NCI-H1048 (cell line): ENCODE data around the gene ATG2A.

Source experiments
- DNase-seq: peaks from one replicate; lab custom pipeline; 2025; lab: John Stamatoyannopoulos, UW

Gene ATG2A

DNA sequence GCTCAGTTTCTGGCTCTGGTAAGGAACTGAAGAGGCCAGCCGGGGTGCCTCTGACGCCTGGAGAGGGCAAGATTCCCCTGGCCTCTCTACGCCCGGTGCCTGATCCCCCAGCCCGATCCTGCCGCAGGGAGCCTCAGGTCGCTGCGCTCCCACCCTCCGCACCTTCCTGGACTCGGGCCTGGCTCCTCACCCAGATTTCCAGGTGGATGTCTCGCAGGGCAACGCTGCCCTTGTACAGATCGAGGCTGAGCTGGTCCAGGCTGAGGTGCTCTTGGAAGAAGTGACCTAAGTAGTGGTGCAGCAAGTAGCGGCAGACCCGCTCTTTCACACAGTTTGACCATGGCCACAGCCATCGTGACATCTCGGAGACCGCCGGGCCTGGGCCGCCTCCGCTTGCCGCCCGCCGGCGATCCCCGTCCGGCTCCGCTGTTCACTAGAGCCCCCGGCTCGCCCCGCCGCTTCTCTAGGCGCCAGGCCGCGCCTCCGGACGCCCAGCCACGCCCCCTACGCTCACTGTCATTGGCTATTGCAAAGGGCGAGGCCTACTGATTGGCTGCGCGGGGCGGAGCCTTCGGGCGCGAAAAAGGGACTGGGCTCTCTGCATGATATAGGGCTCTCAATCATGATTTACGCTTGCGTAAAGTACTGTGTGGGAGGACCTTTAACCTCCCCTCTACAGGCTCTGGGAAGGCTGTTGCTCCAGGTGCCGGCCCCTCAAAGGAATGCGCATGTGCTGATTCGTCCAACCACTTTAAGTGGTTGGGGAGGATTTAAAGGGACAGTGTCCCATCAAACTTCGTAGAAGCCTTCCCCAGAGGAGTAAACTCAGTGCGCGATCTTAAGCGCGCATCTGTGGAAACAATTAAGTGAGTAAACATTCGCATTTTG is at the start of gene ATG2A:
ATG2A (minus strand) TSS at position 435 of the 888 bp plus-strand sequence; CDS start at position 361, 74 bp downstream.
- peak; percentile 96 for DNase-seq

DNA sequence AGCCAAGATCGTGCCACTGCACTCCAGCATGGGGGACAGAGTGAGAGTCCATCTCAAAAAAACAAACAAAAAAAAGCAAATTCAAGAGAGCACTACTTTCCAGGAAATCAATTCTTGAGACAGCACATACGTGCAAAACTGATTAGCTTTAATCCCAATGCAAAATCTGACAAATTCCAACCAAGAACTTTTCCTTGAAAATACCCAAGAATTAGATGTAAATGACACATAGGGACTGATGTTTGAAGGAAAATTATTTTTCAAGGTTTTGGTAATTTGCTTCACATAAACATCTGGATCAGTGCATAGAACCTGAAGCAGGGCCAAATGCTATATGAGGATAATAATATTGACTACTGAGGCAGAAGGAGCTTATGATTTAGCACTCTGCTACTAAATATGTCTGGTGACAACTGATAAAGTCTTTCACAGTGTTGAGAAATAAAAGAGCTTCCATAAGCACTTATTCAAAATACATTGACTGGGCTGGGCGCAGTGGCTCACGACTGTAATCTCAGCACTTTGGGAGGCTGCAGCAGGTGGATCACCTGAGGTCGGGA is 46.1 kb upstream of the ATG2A start:
- DNase-seq: no peak

GRCh38 chr11:64960719-64961118 is 43.7 kb upstream of the ATG2A start:
- DNase-seq: no peak

GRCh38 chr11:64959498-64959897 is 42.5 kb upstream of the ATG2A start:
- no peak for DNase-seq

DNA sequence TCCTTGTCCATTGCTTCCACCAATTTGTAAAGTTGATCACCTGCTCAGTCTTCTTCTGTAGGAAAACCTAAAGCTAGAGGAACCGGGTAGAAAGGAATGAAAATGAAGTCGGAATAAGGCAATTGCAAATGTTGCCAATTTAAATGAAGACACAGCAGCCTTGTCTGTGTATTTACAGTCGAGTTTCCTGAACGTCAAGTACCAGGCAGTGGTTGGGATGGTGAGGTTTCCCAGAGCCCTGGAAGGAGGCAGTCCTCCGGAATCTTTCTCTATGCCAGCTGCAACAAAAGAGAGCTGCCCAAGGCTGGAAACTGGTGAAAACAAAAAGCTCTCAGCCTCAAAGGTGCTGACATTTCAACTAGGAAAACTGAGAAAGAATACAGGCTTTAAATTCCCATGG is 37.2 kb upstream of the ATG2A start:
- no peak for DNase-seq

DNA sequence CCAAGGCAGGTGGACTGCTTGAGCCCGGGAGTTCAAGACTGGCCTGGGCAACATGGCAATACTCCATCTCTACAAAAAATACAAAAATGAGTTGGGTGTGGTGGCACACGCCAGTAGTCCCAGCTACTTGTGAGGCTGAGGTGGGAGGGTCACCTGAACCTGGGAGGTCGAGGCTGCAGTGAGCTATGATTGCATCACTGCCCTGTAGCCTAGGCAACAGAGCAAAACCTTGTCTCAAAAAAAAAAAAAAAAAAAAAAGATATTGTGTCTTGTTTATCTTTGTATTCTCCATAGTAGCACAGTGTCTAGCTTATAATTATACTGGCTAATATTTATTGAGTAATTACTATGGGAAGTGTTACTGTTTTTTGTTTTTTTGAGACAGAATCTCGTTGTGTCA is 34.5 kb upstream of the ATG2A start:
- DNase-seq: no peak

- DNase-seq: no peak
Measured at GRCh38 chr11:64947208-64947814, 30.3 kb upstream of the ATG2A start.

- DNase-seq: no peak
Measured at GRCh38 chr11:64936539-64936938, 19.5 kb upstream of the ATG2A start.

- DNase-seq: no peak
Measured at GRCh38 chr11:64935359-64936081, 18.5 kb upstream of the ATG2A start, which contains the start of gene GPHA2. Gene GPHA2, minus strand, starts transcription at chr11:64935893. Its CDS starts 433 bp downstream, at chr11:64935460.

- DNase-seq: no peak
Measured at GRCh38 chr11:64934682-64935358, 17.8 kb upstream of the ATG2A start.

GRCh38 chr11:64933935-64934681 is 17.1 kb upstream of the ATG2A start:
- DNase-seq: no peak

GRCh38 chr11:64933213-64933934 is 16.4 kb upstream of the ATG2A start:
- no peak for DNase-seq

DNA sequence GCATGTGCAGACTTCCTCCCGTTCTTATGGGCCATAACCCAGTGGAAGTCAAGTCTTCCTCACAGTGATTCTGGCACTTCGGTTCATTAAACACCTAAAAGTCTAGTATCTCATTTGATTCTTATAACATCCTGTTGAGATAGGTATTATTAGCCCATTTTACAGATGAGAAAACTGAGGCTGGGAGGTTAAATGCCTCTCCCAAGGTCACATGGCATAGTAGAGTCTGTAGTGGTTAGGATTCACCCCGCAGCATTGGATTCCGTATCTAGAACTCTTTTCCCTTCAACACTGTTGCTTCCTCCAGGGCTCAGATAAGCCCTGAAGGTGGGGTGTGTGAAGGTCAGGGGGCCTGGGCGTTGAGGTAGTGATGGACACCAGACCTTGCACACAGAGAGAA is 15.3 kb upstream of the ATG2A start:
- DNase-seq: no peak

- DNase-seq: no peak
Measured at GRCh38 chr11:64931290-64931689, 14.3 kb upstream of the ATG2A start.

DNA sequence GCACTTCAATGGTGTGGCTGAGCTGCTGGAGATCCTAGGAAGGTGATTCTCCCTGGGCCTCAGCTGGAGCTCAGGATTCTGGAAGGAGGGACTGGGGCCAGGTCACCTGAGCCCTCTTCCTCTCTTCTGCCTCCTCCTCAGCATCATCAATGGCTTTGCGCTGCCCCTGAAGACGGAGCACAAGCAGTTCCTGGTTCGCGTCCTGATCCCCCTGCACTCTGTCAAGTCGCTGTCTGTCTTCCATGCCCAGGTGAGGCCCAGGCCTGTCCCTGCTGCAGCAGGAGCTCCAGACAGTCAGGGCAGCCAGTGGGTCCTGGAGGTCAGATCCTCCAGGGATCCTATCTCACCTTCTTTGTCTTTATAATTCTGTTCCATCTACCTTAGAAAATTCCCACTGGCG is 13.3 kb upstream of the ATG2A start:
- no peak for DNase-seq

- no peak for DNase-seq
Measured at GRCh38 chr11:64929625-64930024, 12.6 kb upstream of the ATG2A start.

GRCh38 chr11:64928957-64929356 is 11.9 kb upstream of the ATG2A start:
- DNase-seq: no peak

- DNase-seq: no peak
Measured at GRCh38 chr11:64926689-64927088, 9.7 kb upstream of the ATG2A start.

- DNase-seq: no peak
Measured at GRCh38 chr11:64925536-64926436, 8.8 kb upstream of the ATG2A start.
